ENCODE results near the gene PRR33.

The PRR33 gene

GRCh38 chr11:1927848-1928469 lies 36.3 kb upstream of the PRR33 start:
- H3K36me3 ChIP-seq (ENCODE audit: control insufficient read depth in 2 of 2, insufficient read depth in 2 of 2, low read length in 2 of 2) = no peaks in the 10 kb centered on the region
- no peak overlapping the region for H3K9ac ChIP-seq (ENCODE audit: low read depth in 1 of 2, low read length in 2 of 2)
- no peaks in the 10 kb centered on the region for H3K9me3 ChIP-seq (ENCODE audit: control insufficient read depth in 2 of 2, low read length in 2 of 2)
- no peak overlapping the region for H3K4me3 ChIP-seq (ENCODE audit: low read length in 2 of 2)
- no peak overlapping the region for H3K27ac ChIP-seq (ENCODE audit: low read depth in 2 of 2, low read length in 2 of 2)
- H3K4me1 ChIP-seq (ENCODE audit: control insufficient read depth in 2 of 2, insufficient read depth in 2 of 2, low read length in 2 of 2) = no peaks in the 10 kb centered on the region
- H3K27me3 ChIP-seq (ENCODE audit: control insufficient read depth in 2 of 2, insufficient read depth in 2 of 2, low read length in 2 of 2) = no peaks in the 10 kb centered on the region

GRCh38 chr11:1927026-1927847 lies 35.5 kb upstream of the PRR33 start:
- no peaks in the 10 kb centered on the region for H3K27me3 ChIP-seq (ENCODE audit: control insufficient read depth in 2 of 2, insufficient read depth in 2 of 2, low read length in 2 of 2)
- H3K4me3 ChIP-seq (ENCODE audit: low read length in 2 of 2) = no peak overlapping the region
- H3K27ac ChIP-seq (ENCODE audit: low read depth in 2 of 2, low read length in 2 of 2) = no peak overlapping the region
- no peaks in the 10 kb centered on the region for H3K9me3 ChIP-seq (ENCODE audit: control insufficient read depth in 2 of 2, low read length in 2 of 2)
- H3K4me1 ChIP-seq (ENCODE audit: control insufficient read depth in 2 of 2, insufficient read depth in 2 of 2, low read length in 2 of 2) = no peaks in the 10 kb centered on the region
- H3K36me3 ChIP-seq (ENCODE audit: control insufficient read depth in 2 of 2, insufficient read depth in 2 of 2, low read length in 2 of 2) = no peaks in the 10 kb centered on the region
- no peak overlapping the region for H3K9ac ChIP-seq (ENCODE audit: low read depth in 1 of 2, low read length in 2 of 2)

GRCh38 chr11:1926156-1927025 lies 34.7 kb upstream of the PRR33 start:
- H3K36me3 ChIP-seq (ENCODE audit: control insufficient read depth in 2 of 2, insufficient read depth in 2 of 2, low read length in 2 of 2) = no peaks in the 10 kb centered on the region
- H3K4me1 ChIP-seq (ENCODE audit: control insufficient read depth in 2 of 2, insufficient read depth in 2 of 2, low read length in 2 of 2) = no peaks in the 10 kb centered on the region
- no peaks in the 10 kb centered on the region for H3K27me3 ChIP-seq (ENCODE audit: control insufficient read depth in 2 of 2, insufficient read depth in 2 of 2, low read length in 2 of 2)
- H3K4me3 ChIP-seq (ENCODE audit: low read length in 2 of 2) = no peak overlapping the region
- no peak overlapping the region for H3K27ac ChIP-seq (ENCODE audit: low read depth in 2 of 2, low read length in 2 of 2)
- H3K9me3 ChIP-seq (ENCODE audit: control insufficient read depth in 2 of 2, low read length in 2 of 2) = no peaks in the 10 kb centered on the region
- no peak overlapping the region for H3K9ac ChIP-seq (ENCODE audit: low read depth in 1 of 2, low read length in 2 of 2)

GRCh38 chr11:1925373-1926155 lies 33.9 kb upstream of the PRR33 start:
- Histone ChIP-seq H3K9me3 (ENCODE audit: control insufficient read depth in 2 of 2, low read length in 2 of 2) (no peaks in the 10 kb centered on the region), H3K9ac (ENCODE audit: low read depth in 1 of 2, low read length in 2 of 2) (no peak overlapping the region), H3K27me3 (ENCODE audit: control insufficient read depth in 2 of 2, insufficient read depth in 2 of 2, low read length in 2 of 2) (no peaks in the 10 kb centered on the region), H3K27ac (ENCODE audit: low read depth in 2 of 2, low read length in 2 of 2) (no peak overlapping the region), H3K4me1 (ENCODE audit: control insufficient read depth in 2 of 2, insufficient read depth in 2 of 2, low read length in 2 of 2) (no peaks in the 10 kb centered on the region), H3K4me3 (ENCODE audit: low read length in 2 of 2) (no peak overlapping the region), H3K36me3 (ENCODE audit: control insufficient read depth in 2 of 2, insufficient read depth in 2 of 2, low read length in 2 of 2) (no peaks in the 10 kb centered on the region)

- Histone ChIP-seq H3K27me3 (ENCODE audit: control insufficient read depth in 2 of 2, insufficient read depth in 2 of 2, low read length in 2 of 2) (no peaks in the 10 kb centered on the region), H3K36me3 (ENCODE audit: control insufficient read depth in 2 of 2, insufficient read depth in 2 of 2, low read length in 2 of 2) (no peaks in the 10 kb centered on the region), H3K27ac (ENCODE audit: low read depth in 2 of 2, low read length in 2 of 2) (no peak overlapping the region), H3K9ac (ENCODE audit: low read depth in 1 of 2, low read length in 2 of 2) (no peak overlapping the region), H3K4me1 (ENCODE audit: control insufficient read depth in 2 of 2, insufficient read depth in 2 of 2, low read length in 2 of 2) (no peaks in the 10 kb centered on the region), H3K9me3 (ENCODE audit: control insufficient read depth in 2 of 2, low read length in 2 of 2) (no peaks in the 10 kb centered on the region), H3K4me3 (ENCODE audit: low read length in 2 of 2) (no peak overlapping the region)
Observed at GRCh38 chr11:1924646-1925372, 33.1 kb upstream of the PRR33 start.

GRCh38 chr11:1924181-1924580 lies 32.5 kb upstream of the PRR33 start:
- H3K9me3 ChIP-seq (ENCODE audit: control insufficient read depth in 2 of 2, low read length in 2 of 2) = no peaks in the 10 kb centered on the region
- H3K27ac ChIP-seq (ENCODE audit: low read depth in 2 of 2, low read length in 2 of 2) = no peak overlapping the region
- no peaks in the 10 kb centered on the region for H3K4me1 ChIP-seq (ENCODE audit: control insufficient read depth in 2 of 2, insufficient read depth in 2 of 2, low read length in 2 of 2)
- H3K9ac ChIP-seq (ENCODE audit: low read depth in 1 of 2, low read length in 2 of 2) = no peak overlapping the region
- H3K27me3 ChIP-seq (ENCODE audit: control insufficient read depth in 2 of 2, insufficient read depth in 2 of 2, low read length in 2 of 2) = no peaks in the 10 kb centered on the region
- no peak overlapping the region for H3K4me3 ChIP-seq (ENCODE audit: low read length in 2 of 2)
- no peaks in the 10 kb centered on the region for H3K36me3 ChIP-seq (ENCODE audit: control insufficient read depth in 2 of 2, insufficient read depth in 2 of 2, low read length in 2 of 2)

GRCh38 chr11:1923201-1923956 lies 31.7 kb upstream of the PRR33 start:
- no peak overlapping the region for H3K4me3 ChIP-seq (ENCODE audit: low read length in 2 of 2)
- no peak overlapping the region for H3K9ac ChIP-seq (ENCODE audit: low read depth in 1 of 2, low read length in 2 of 2)
- H3K36me3 ChIP-seq (ENCODE audit: control insufficient read depth in 2 of 2, insufficient read depth in 2 of 2, low read length in 2 of 2) = no peaks in the 10 kb centered on the region
- H3K27ac ChIP-seq (ENCODE audit: low read depth in 2 of 2, low read length in 2 of 2) = no peak overlapping the region
- H3K9me3 ChIP-seq (ENCODE audit: control insufficient read depth in 2 of 2, low read length in 2 of 2) = no peaks in the 10 kb centered on the region
- H3K27me3 ChIP-seq (ENCODE audit: control insufficient read depth in 2 of 2, insufficient read depth in 2 of 2, low read length in 2 of 2) = no peaks in the 10 kb centered on the region
- H3K4me1 ChIP-seq (ENCODE audit: control insufficient read depth in 2 of 2, insufficient read depth in 2 of 2, low read length in 2 of 2) = no peaks in the 10 kb centered on the region

GRCh38 chr11:1922481-1923081 lies 30.9 kb upstream of the PRR33 start:
- no peak overlapping the region for H3K27ac ChIP-seq (ENCODE audit: low read depth in 2 of 2, low read length in 2 of 2)
- no peak overlapping the region for H3K9ac ChIP-seq (ENCODE audit: low read depth in 1 of 2, low read length in 2 of 2)
- H3K4me3 ChIP-seq (ENCODE audit: low read length in 2 of 2) = no peak overlapping the region
- no peaks in the 10 kb centered on the region for H3K4me1 ChIP-seq (ENCODE audit: control insufficient read depth in 2 of 2, insufficient read depth in 2 of 2, low read length in 2 of 2)
- no peaks in the 10 kb centered on the region for H3K36me3 ChIP-seq (ENCODE audit: control insufficient read depth in 2 of 2, insufficient read depth in 2 of 2, low read length in 2 of 2)
- no peaks in the 10 kb centered on the region for H3K9me3 ChIP-seq (ENCODE audit: control insufficient read depth in 2 of 2, low read length in 2 of 2)
- no peaks in the 10 kb centered on the region for H3K27me3 ChIP-seq (ENCODE audit: control insufficient read depth in 2 of 2, insufficient read depth in 2 of 2, low read length in 2 of 2)

All from mucosa of rectum (tissue), 2 donors.